B cell (primary cell): ENCODE data around the gene GLRX.

ENCODE experiments used
- EZH2 ChIP-seq: IDR thresholded peaks from 2 replicates; pipeline ENCODE4 v1.6.1; 2012; ENCODE audit warnings: borderline replicate concordance, low read depth, mild to moderate bottlenecking, moderate library complexity, low read length; ENCODE audit not compliant: insufficient read depth, poor library complexity, severe bottlenecking
- TF ChIP-seq, protein P1 (sequence below): fragments of 200-600 bp; IDR thresholded peaks from one replicate; pipeline ENCODE4 v1.8.0; 2022; ENCODE audit warnings: antibody characterized with exemption, mild to moderate bottlenecking

- TF ChIP-seq, protein P1, sequence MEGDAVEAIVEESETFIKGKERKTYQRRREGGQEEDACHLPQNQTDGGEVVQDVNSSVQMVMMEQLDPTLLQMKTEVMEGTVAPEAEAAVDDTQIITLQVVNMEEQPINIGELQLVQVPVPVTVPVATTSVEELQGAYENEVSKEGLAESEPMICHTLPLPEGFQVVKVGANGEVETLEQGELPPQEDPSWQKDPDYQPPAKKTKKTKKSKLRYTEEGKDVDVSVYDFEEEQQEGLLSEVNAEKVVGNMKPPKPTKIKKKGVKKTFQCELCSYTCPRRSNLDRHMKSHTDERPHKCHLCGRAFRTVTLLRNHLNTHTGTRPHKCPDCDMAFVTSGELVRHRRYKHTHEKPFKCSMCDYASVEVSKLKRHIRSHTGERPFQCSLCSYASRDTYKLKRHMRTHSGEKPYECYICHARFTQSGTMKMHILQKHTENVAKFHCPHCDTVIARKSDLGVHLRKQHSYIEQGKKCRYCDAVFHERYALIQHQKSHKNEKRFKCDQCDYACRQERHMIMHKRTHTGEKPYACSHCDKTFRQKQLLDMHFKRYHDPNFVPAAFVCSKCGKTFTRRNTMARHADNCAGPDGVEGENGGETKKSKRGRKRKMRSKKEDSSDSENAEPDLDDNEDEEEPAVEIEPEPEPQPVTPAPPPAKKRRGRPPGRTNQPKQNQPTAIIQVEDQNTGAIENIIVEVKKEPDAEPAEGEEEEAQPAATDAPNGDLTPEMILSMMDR, result no peak
- TF ChIP-seq EZH2, result no peak
These were observed 40.8 kb upstream of the GLRX start for GRCh38 chr5:95863383-95863757.
